H1 (cell line): ENCODE results near the gene WDR26. TPM values are rescaled to one million over a fixed set of nuclear protein-coding genes. Genes with fewer than 3 reads are reported as not detected.

Experiments used
- CTCF ChIA-PET: fragments of 300-600 bp; sonication (Branson Sonifier 250); formaldehyde crosslinking; loops from one replicate; lab custom pipeline; 2021; ENCODE audit not compliant: partially characterized antibody; lab: Charles Lee
- POLR2A ChIA-PET: fragments of 300-600 bp; sonication (Branson Sonifier 250); formaldehyde crosslinking; loops from one replicate; lab custom pipeline; 2021; ENCODE audit warnings: inconsistent platforms; ENCODE audit not compliant: partially characterized antibody; lab: Charles Lee
- DNase-seq, 2 experiments: peaks; one replicate each; pipeline versions ENCODE4 v3.0.0 to v3.0.0-alpha.2; 2010 to 2022; ENCODE audit warnings: low spot score in 2 of 2, low read depth in 1 of 2, mixed read lengths in 1 of 2
- FAIRE-seq: peaks from 2 replicates; lab custom pipeline; 2011; peaks lifted over from hg19 to GRCh38; lab: Jason Lieb, UNC
- H2AFZ ChIP-seq: 2 replicates; pipeline ENCODE4 v1.8.1; 2012; ENCODE audit warnings: low read length, inconsistent platforms
- H2AK5ac ChIP-seq: 2 replicates; pipeline ENCODE4 v1.6.1; 2013; ENCODE audit warnings: low read depth, low read length
- H2BK120ac ChIP-seq: replicated peaks from 2 replicates; pipeline ENCODE3; 2013; ENCODE audit warnings: low read depth, low read length, inconsistent platforms
- H2BK12ac ChIP-seq: 2 replicates; pipeline ENCODE4 v1.6.1; 2013; ENCODE audit warnings: low read depth, low read length
- H2BK15ac ChIP-seq: 2 replicates; pipeline ENCODE4 v1.6.1; 2013; ENCODE audit warnings: low read length
- H2BK20ac ChIP-seq: 2 replicates; pipeline ENCODE4 v1.6.1; 2013; ENCODE audit warnings: low read length
- H2BK5ac ChIP-seq: 2 replicates; pipeline ENCODE4 v1.6.1; 2013; ENCODE audit warnings: low read depth, low read length
- H3K14ac ChIP-seq: 2 replicates; pipeline ENCODE4 v1.6.1; 2013; ENCODE audit warnings: inconsistent platforms; ENCODE audit not compliant: insufficient read length
- H3K18ac ChIP-seq: 2 replicates; pipeline ENCODE4 v1.6.1; 2013; ENCODE audit warnings: low read length; ENCODE audit errors: extremely low read depth
- H3K23ac ChIP-seq: 2 replicates; pipeline ENCODE4 v1.6.1; 2013; ENCODE audit warnings: inconsistent platforms; ENCODE audit not compliant: insufficient read length
- H3K23me2 ChIP-seq: 2 replicates; pipeline ENCODE4 v1.6.1; 2013; ENCODE audit warnings: low read depth, low read length
- H3K27ac ChIP-seq: 2 replicates; pipeline ENCODE4 v1.6.1; 2011; ENCODE audit warnings: low read depth, low read length, inconsistent platforms
- H3K27me3 ChIP-seq, 4 experiments: replicated peaks in 1 of 4; 1 replicate in 1 of 4; 2 replicates in 3 of 4; pipeline versions ENCODE4 v1.6.1 to v1.8.1; 2011 to 2013; ENCODE audit warnings: low read length in 3 of 4, mild to moderate bottlenecking in 3 of 4, inconsistent platforms in 2 of 4, mixed read lengths in 2 of 4, moderate library complexity in 1 of 4; ENCODE audit not compliant: control insufficient read depth in 3 of 4, insufficient read depth in 3 of 4; ENCODE audit errors: extremely low read depth in 1 of 4
- H3K36me3 ChIP-seq, 4 experiments: 2 replicates each; pipeline versions ENCODE4 v1.6.1 to v1.8.1; 2011 to 2013; ENCODE audit warnings: mild to moderate bottlenecking in 4 of 4, low read length in 3 of 4, moderate library complexity in 2 of 4, control low read depth in 1 of 4, inconsistent platforms in 1 of 4; ENCODE audit not compliant: insufficient read depth in 4 of 4, control insufficient read depth in 2 of 4
- H3K4ac ChIP-seq: replicated peaks from 2 replicates; pipeline ENCODE3; 2013; ENCODE audit warnings: low read length, low read depth, mixed read lengths, inconsistent platforms; ENCODE audit not compliant: insufficient read length
- H3K4me1 ChIP-seq, 4 experiments: replicated peaks in 1 of 4; 1 replicate in 1 of 4; 2 replicates in 3 of 4; pipeline versions ENCODE4 v1.6.1 to v1.8.1; 2011 to 2013; ENCODE audit warnings: low read length in 3 of 4, inconsistent platforms in 2 of 4, mixed read lengths in 1 of 4; ENCODE audit not compliant: insufficient read depth in 4 of 4, control insufficient read depth in 3 of 4
- H3K4me2 ChIP-seq, 2 experiments: 2 replicates each; pipeline versions ENCODE4 v1.6.1 to v1.8.1; 2011 to 2013; ENCODE audit warnings: low read depth in 2 of 2, low read length in 2 of 2, control low read depth in 1 of 2, inconsistent platforms in 1 of 2, mild to moderate bottlenecking in 1 of 2; ENCODE audit not compliant: insufficient read depth in 1 of 2
- H3K4me3 ChIP-seq, 4 experiments: fragments of 200-600, 300-600 bp in 1 of 4; sonication (generic), shearing (Covaris generic), sonication (Bioruptor Twin) in 1 of 4; 2 replicates each; pipeline versions ENCODE4 v1.5.1 to v1.8.1; 2011 to 2016; ENCODE audit warnings: low read length in 4 of 4, low read depth in 3 of 4, control low read depth in 2 of 4, inconsistent platforms in 2 of 4, mild to moderate bottlenecking in 2 of 4, mixed read lengths in 1 of 4, moderate library complexity in 1 of 4; ENCODE audit not compliant: insufficient read depth in 2 of 4; ENCODE audit errors: extremely low read depth in 1 of 4
- H3K56ac ChIP-seq: replicated peaks from 2 replicates; pipeline ENCODE3; 2013; ENCODE audit warnings: low read depth, mild to moderate bottlenecking, mixed read lengths, low read length, inconsistent platforms; ENCODE audit not compliant: insufficient read length
- H3K79me1 ChIP-seq: 2 replicates; pipeline ENCODE4 v1.6.1; 2013; ENCODE audit warnings: low read depth, low read length, control low read depth
- H3K79me2 ChIP-seq, 2 experiments: 2 replicates each; pipeline versions ENCODE4 v1.6.1 to v1.8.1; 2012 to 2013; ENCODE audit warnings: low read length in 2 of 2, mild to moderate bottlenecking in 2 of 2, inconsistent platforms in 1 of 2; ENCODE audit not compliant: insufficient read depth in 2 of 2, control insufficient read depth in 1 of 2
- H3K9ac ChIP-seq, 4 experiments: replicated peaks in 1 of 4; 1 replicate in 1 of 4; 2 replicates in 3 of 4; pipeline versions ENCODE4 v1.6.1 to v1.8.1; 2011 to 2013; ENCODE audit warnings: low read depth in 3 of 4, low read length in 3 of 4, control low read depth in 2 of 4, mild to moderate bottlenecking in 2 of 4, moderate library complexity in 2 of 4, inconsistent platforms in 1 of 4; ENCODE audit errors: extremely low read depth in 1 of 4
- H3K9me3 ChIP-seq, 2 experiments: 2 replicates each; pipeline versions ENCODE4 v1.6.1 to v1.8.1; 2012 to 2013; ENCODE audit warnings: mild to moderate bottlenecking in 2 of 2, moderate library complexity in 2 of 2, control low read depth in 1 of 2, inconsistent platforms in 1 of 2, low read depth in 1 of 2, low read length in 1 of 2, mixed read lengths in 1 of 2; ENCODE audit not compliant: insufficient read depth in 2 of 2
- H4K20me1 ChIP-seq, 2 experiments: replicated peaks in 1 of 2; 2 replicates each; pipeline versions ENCODE3 to v1.8.1; 2011 to 2013; ENCODE audit warnings: inconsistent platforms in 2 of 2, low read length in 2 of 2, mild to moderate bottlenecking in 1 of 2; ENCODE audit not compliant: insufficient read depth in 2 of 2, control insufficient read depth in 1 of 2
- H4K5ac ChIP-seq: 2 replicates; pipeline ENCODE4 v1.6.1; 2013; ENCODE audit warnings: low read length, low read depth, mixed read lengths, inconsistent platforms; ENCODE audit not compliant: insufficient read length
- H4K8ac ChIP-seq: 2 replicates; pipeline ENCODE4 v1.8.0; 2013; ENCODE audit warnings: mild to moderate bottlenecking, moderate library complexity, low read length, inconsistent platforms; ENCODE audit not compliant: insufficient read depth; ENCODE audit errors: extremely low read depth
- H4K91ac ChIP-seq: replicated peaks from 2 replicates; pipeline ENCODE3; 2013; ENCODE audit warnings: low read length, mixed read lengths, inconsistent platforms; ENCODE audit not compliant: insufficient read length
- ATF2 ChIP-seq: IDR thresholded peaks from 2 replicates; pipeline ENCODE4 v1.6.1; 2012; ENCODE audit warnings: low read length, inconsistent platforms
- BCL11A ChIP-seq, 2 experiments: IDR thresholded peaks; one replicate each; pipeline ENCODE4 v1.6.1; 2011; ENCODE audit warnings: low read depth in 2 of 2, low read length in 2 of 2, mild to moderate bottlenecking in 2 of 2
- CBX5 ChIP-seq: fragments of 300-800, 300-1000 bp; sonication (generic); IDR thresholded peaks from 2 replicates; pipeline ENCODE4 v1.7.1; 2016; ENCODE audit warnings: antibody characterized with exemption, low read length, low read depth
- GABPA ChIP-seq: IDR thresholded peaks from 2 replicates; pipeline ENCODE4 v1.6.1; 2011; ENCODE audit warnings: mild to moderate bottlenecking, low read length, moderate library complexity, borderline replicate concordance; ENCODE audit not compliant: insufficient read depth
- MAFK ChIP-seq: IDR thresholded peaks from 2 replicates; pipeline ENCODE4 v1.6.1; 2012; ENCODE audit warnings: low read depth, mild to moderate bottlenecking, improper control_type of control experiment, low read length
- POLR2AphosphoS5 ChIP-seq: IDR thresholded peaks from 2 replicates; pipeline ENCODE4 v1.6.1; 2011; ENCODE audit warnings: low read depth, low read length
- RAD21 ChIP-seq, 2 experiments: IDR thresholded peaks in 1 of 2; conservative IDR thresholded peaks in 1 of 2; 2 replicates each; pipeline ENCODE4 v1.6.1; 2011; ENCODE audit warnings: low read depth in 2 of 2, low read length in 2 of 2, improper control_type of control experiment in 1 of 2, inconsistent platforms in 1 of 2, mild to moderate bottlenecking in 1 of 2, moderate library complexity in 1 of 2
- RBBP5 ChIP-seq: IDR thresholded peaks from 2 replicates; pipeline ENCODE4 v1.7.1; 2012; ENCODE audit warnings: low read depth, mild to moderate bottlenecking, inconsistent platforms, low read length, moderate library complexity, borderline replicate concordance
- SIRT6 ChIP-seq: IDR thresholded peaks from one replicate; pipeline ENCODE4 v1.7.1; 2012; ENCODE audit warnings: low read length, inconsistent platforms
- SP4 ChIP-seq: IDR thresholded peaks from 2 replicates; pipeline ENCODE4 v1.6.1; 2012; ENCODE audit warnings: low read length, inconsistent platforms
- SUZ12 ChIP-seq: fragments of 200-600 bp; sonication (generic); IDR thresholded peaks from 2 replicates; pipeline ENCODE4 v1.6.1; 2012; ENCODE audit warnings: mild to moderate bottlenecking, inconsistent platforms, low read length, moderate library complexity, mixed read lengths
- WGBS, 2 experiments: shearing (Covaris generic) in 1 of 2; methylation state at CpG; one replicate each; pipeline versions ENCODE4 v1.1.6 to v1.1.7; 2013 to 2015; ENCODE audit warnings: low lambda C conversion rate in 2 of 2, mixed read lengths in 2 of 2, inconsistent platforms in 1 of 2, low coverage in 1 of 2, missing lambda C conversion rate in 1 of 2; ENCODE audit not compliant: insufficient replicate concordance in 2 of 2, insufficient coverage in 1 of 2, insufficient read length in 1 of 2; ENCODE audit errors: extremely low coverage in 1 of 2, missing lambda C conversion rate in 1 of 2; 5-methylcytosine and 5-hydroxymethylcytosine counted together
- polyA plus RNA-seq, 7 experiments: library from polyadenylated mRNA; depleted of rRNA in 3 of 7; stranded (reverse) in 5 of 7; unstranded in 2 of 7; fragments of >200 nt in 5 of 7; fragments of 200-250 nt in 2 of 7; gene quantifications; 1 replicate in 5 of 7; 2 replicates in 1 of 7; 4 replicates in 1 of 7; pipeline versions ENCODE4 v1.2.1 to v1.2.3, GENCODE V29; 2011 to 2013; ENCODE audit warnings: missing spikeins in 2 of 7, mixed read lengths in 2 of 7
- total RNA-seq: library from RNA; stranded (reverse); fragmentation: NEBNext Ultra II Directional; extraction: Animal tissue kit (Norgen Biotek cat#: 25700); gene quantifications from 2 replicates; pipeline ENCODE4 v1.2.1, GENCODE V29; 2021

WDR26 gene
- total and polyA plus RNA-seq, 2 of the 8 experiments (the other 6 are each of a cell fraction or from before 2014, with no cell fraction given) = 18.0 to 72.5 TPM

GRCh38 chr1:224404916-224405603, 29.5 kb downstream of the WDR26 start:
- Histone ChIP-seq H3K23ac (no peak overlapping the region), H3K9ac (no peak overlapping the region), H4K91ac (no peak overlapping the region), H3K23me2 (no peaks in the 10 kb centered on the region), H3K79me2 (no peaks in the 10 kb centered on the region), H3K18ac (no peak overlapping the region), H3K36me3 (peaks cover 5 to 93% (median 50%) of the 10 kb centered on the region in 4 experiments), H3K4me1 (no peaks in the 10 kb centered on the region), H2BK5ac (no peak overlapping the region), H2BK15ac (no peak overlapping the region), H2AK5ac (no peak overlapping the region), H3K4ac (no peak overlapping the region), H2BK120ac (no peak overlapping the region), H3K56ac (no peak overlapping the region), H4K8ac (no peak overlapping the region), H3K79me1 (no peaks in the 10 kb centered on the region), H3K27ac (no peak overlapping the region), H3K4me2 (no peak overlapping the region), H3K27me3 (no peaks in the 10 kb centered on the region), H3K4me3 (no peak overlapping the region), H4K20me1 (no peaks in the 10 kb centered on the region), H3K14ac (no peak overlapping the region), H4K5ac (no peak overlapping the region), H2AFZ (no peak overlapping the region), H2BK20ac (no peak overlapping the region), H2BK12ac (no peak overlapping the region), H3K9me3 (no peaks in the 10 kb centered on the region)
- DNase-seq = no peak
- no peak for FAIRE-seq
- CTCF ChIA-PET = interaction anchor here (1.2 to 3.7 kb wide), 4 partner anchors 22 to 518 kb away, joined by 3 to 14 read pairs (median 4); no protein-coding TSS in a partner anchor
- WGBS, 2 experiments = 93% methylated on average over 3 of the region's 3 CpGs; no CpG with 5 or more reads in 1 of the 2 experiments
- POLR2A ChIA-PET = interaction anchor here (1.1 to 6.8 kb wide), 5 partner anchors 11 to 28 kb away, joined by 3 to 33 read pairs (median 6); no protein-coding TSS in a partner anchor
- TF ChIP-seq ATF2 = no peak
- TF ChIP-seq BCL11A (IDR thresholded peaks at IDR 0.05; ENCODE audit: low read depth in 2 of 2, low read length in 2 of 2) = no peak
- no peak for TF ChIP-seq POLR2AphosphoS5
- TF ChIP-seq SUZ12 = no peak
- TF ChIP-seq RBBP5 = no peak
- no peak for TF ChIP-seq SIRT6
- TF ChIP-seq CBX5 = no peak
- TF ChIP-seq MAFK = no peak
- TF ChIP-seq RAD21 (IDR thresholded peaks at IDR 0.05 in 1 of 2, conservative IDR thresholded peaks at IDR 0.05 in 1 of 2; ENCODE audit: low read depth in 2 of 2, low read length in 2 of 2) = no peak
- no peak for TF ChIP-seq SP4
- TF ChIP-seq GABPA = no peak
